H1 (cell line): ENCODE results near the gene VWF. TPM values are rescaled to one million over a fixed set of nuclear protein-coding genes. Genes with fewer than 3 reads are reported as not detected.

Experiments
- CTCF ChIA-PET: fragments of 300-600 bp; sonication (Branson Sonifier 250); formaldehyde crosslinking; loops from one replicate; lab custom pipeline; 2021; ENCODE audit not compliant: partially characterized antibody; lab: Charles Lee
- POLR2A ChIA-PET: fragments of 300-600 bp; sonication (Branson Sonifier 250); formaldehyde crosslinking; loops from one replicate; lab custom pipeline; 2021; ENCODE audit warnings: inconsistent platforms; ENCODE audit not compliant: partially characterized antibody; lab: Charles Lee
- DNase-seq, 2 experiments: peaks; one replicate each; pipeline versions ENCODE4 v3.0.0 to v3.0.0-alpha.2; 2010 to 2022; ENCODE audit warnings: low spot score in 2 of 2, low read depth in 1 of 2, mixed read lengths in 1 of 2
- FAIRE-seq: peaks from 2 replicates; lab custom pipeline; 2011; peaks lifted over from hg19 to GRCh38; lab: Jason Lieb, UNC
- H2AFZ ChIP-seq: 2 replicates; pipeline ENCODE4 v1.8.1; 2012; ENCODE audit warnings: low read length, inconsistent platforms
- H2AK5ac ChIP-seq: 2 replicates; pipeline ENCODE4 v1.6.1; 2013; ENCODE audit warnings: low read depth, low read length
- H2BK120ac ChIP-seq: replicated peaks from 2 replicates; pipeline ENCODE3; 2013; ENCODE audit warnings: low read depth, low read length, inconsistent platforms
- H2BK12ac ChIP-seq: 2 replicates; pipeline ENCODE4 v1.6.1; 2013; ENCODE audit warnings: low read depth, low read length
- H2BK15ac ChIP-seq: 2 replicates; pipeline ENCODE4 v1.6.1; 2013; ENCODE audit warnings: low read length
- H2BK20ac ChIP-seq: 2 replicates; pipeline ENCODE4 v1.6.1; 2013; ENCODE audit warnings: low read length
- H2BK5ac ChIP-seq: 2 replicates; pipeline ENCODE4 v1.6.1; 2013; ENCODE audit warnings: low read depth, low read length
- H3K14ac ChIP-seq: 2 replicates; pipeline ENCODE4 v1.6.1; 2013; ENCODE audit warnings: inconsistent platforms; ENCODE audit not compliant: insufficient read length
- H3K18ac ChIP-seq: 2 replicates; pipeline ENCODE4 v1.6.1; 2013; ENCODE audit warnings: low read length; ENCODE audit errors: extremely low read depth
- H3K23ac ChIP-seq: 2 replicates; pipeline ENCODE4 v1.6.1; 2013; ENCODE audit warnings: inconsistent platforms; ENCODE audit not compliant: insufficient read length
- H3K23me2 ChIP-seq: 2 replicates; pipeline ENCODE4 v1.6.1; 2013; ENCODE audit warnings: low read depth, low read length
- H3K27ac ChIP-seq: 2 replicates; pipeline ENCODE4 v1.6.1; 2011; ENCODE audit warnings: low read depth, low read length, inconsistent platforms
- H3K27me3 ChIP-seq, 4 experiments: replicated peaks in 1 of 4; 1 replicate in 1 of 4; 2 replicates in 3 of 4; pipeline versions ENCODE4 v1.6.1 to v1.8.1; 2011 to 2013; ENCODE audit warnings: low read length in 3 of 4, mild to moderate bottlenecking in 3 of 4, inconsistent platforms in 2 of 4, mixed read lengths in 2 of 4, moderate library complexity in 1 of 4; ENCODE audit not compliant: control insufficient read depth in 3 of 4, insufficient read depth in 3 of 4; ENCODE audit errors: extremely low read depth in 1 of 4
- H3K36me3 ChIP-seq, 4 experiments: 2 replicates each; pipeline versions ENCODE4 v1.6.1 to v1.8.1; 2011 to 2013; ENCODE audit warnings: mild to moderate bottlenecking in 4 of 4, low read length in 3 of 4, moderate library complexity in 2 of 4, control low read depth in 1 of 4, inconsistent platforms in 1 of 4; ENCODE audit not compliant: insufficient read depth in 4 of 4, control insufficient read depth in 2 of 4
- H3K4ac ChIP-seq: replicated peaks from 2 replicates; pipeline ENCODE3; 2013; ENCODE audit warnings: low read length, low read depth, mixed read lengths, inconsistent platforms; ENCODE audit not compliant: insufficient read length
- H3K4me1 ChIP-seq, 4 experiments: replicated peaks in 1 of 4; 1 replicate in 1 of 4; 2 replicates in 3 of 4; pipeline versions ENCODE4 v1.6.1 to v1.8.1; 2011 to 2013; ENCODE audit warnings: low read length in 3 of 4, inconsistent platforms in 2 of 4, mixed read lengths in 1 of 4; ENCODE audit not compliant: insufficient read depth in 4 of 4, control insufficient read depth in 3 of 4
- H3K4me2 ChIP-seq, 2 experiments: 2 replicates each; pipeline versions ENCODE4 v1.6.1 to v1.8.1; 2011 to 2013; ENCODE audit warnings: low read depth in 2 of 2, low read length in 2 of 2, control low read depth in 1 of 2, inconsistent platforms in 1 of 2, mild to moderate bottlenecking in 1 of 2; ENCODE audit not compliant: insufficient read depth in 1 of 2
- H3K4me3 ChIP-seq, 4 experiments: fragments of 200-600, 300-600 bp in 1 of 4; sonication (generic), shearing (Covaris generic), sonication (Bioruptor Twin) in 1 of 4; 2 replicates each; pipeline versions ENCODE4 v1.5.1 to v1.8.1; 2011 to 2016; ENCODE audit warnings: low read length in 4 of 4, low read depth in 3 of 4, control low read depth in 2 of 4, inconsistent platforms in 2 of 4, mild to moderate bottlenecking in 2 of 4, mixed read lengths in 1 of 4, moderate library complexity in 1 of 4; ENCODE audit not compliant: insufficient read depth in 2 of 4; ENCODE audit errors: extremely low read depth in 1 of 4
- H3K56ac ChIP-seq: replicated peaks from 2 replicates; pipeline ENCODE3; 2013; ENCODE audit warnings: low read depth, mild to moderate bottlenecking, mixed read lengths, low read length, inconsistent platforms; ENCODE audit not compliant: insufficient read length
- H3K79me1 ChIP-seq: 2 replicates; pipeline ENCODE4 v1.6.1; 2013; ENCODE audit warnings: low read depth, low read length, control low read depth
- H3K79me2 ChIP-seq, 2 experiments: 2 replicates each; pipeline versions ENCODE4 v1.6.1 to v1.8.1; 2012 to 2013; ENCODE audit warnings: low read length in 2 of 2, mild to moderate bottlenecking in 2 of 2, inconsistent platforms in 1 of 2; ENCODE audit not compliant: insufficient read depth in 2 of 2, control insufficient read depth in 1 of 2
- H3K9ac ChIP-seq, 4 experiments: replicated peaks in 1 of 4; 1 replicate in 1 of 4; 2 replicates in 3 of 4; pipeline versions ENCODE4 v1.6.1 to v1.8.1; 2011 to 2013; ENCODE audit warnings: low read depth in 3 of 4, low read length in 3 of 4, control low read depth in 2 of 4, mild to moderate bottlenecking in 2 of 4, moderate library complexity in 2 of 4, inconsistent platforms in 1 of 4; ENCODE audit errors: extremely low read depth in 1 of 4
- H3K9me3 ChIP-seq, 2 experiments: 2 replicates each; pipeline versions ENCODE4 v1.6.1 to v1.8.1; 2012 to 2013; ENCODE audit warnings: mild to moderate bottlenecking in 2 of 2, moderate library complexity in 2 of 2, control low read depth in 1 of 2, inconsistent platforms in 1 of 2, low read depth in 1 of 2, low read length in 1 of 2, mixed read lengths in 1 of 2; ENCODE audit not compliant: insufficient read depth in 2 of 2
- H4K20me1 ChIP-seq, 2 experiments: replicated peaks in 1 of 2; 2 replicates each; pipeline versions ENCODE3 to v1.8.1; 2011 to 2013; ENCODE audit warnings: inconsistent platforms in 2 of 2, low read length in 2 of 2, mild to moderate bottlenecking in 1 of 2; ENCODE audit not compliant: insufficient read depth in 2 of 2, control insufficient read depth in 1 of 2
- H4K5ac ChIP-seq: 2 replicates; pipeline ENCODE4 v1.6.1; 2013; ENCODE audit warnings: low read length, low read depth, mixed read lengths, inconsistent platforms; ENCODE audit not compliant: insufficient read length
- H4K8ac ChIP-seq: 2 replicates; pipeline ENCODE4 v1.8.0; 2013; ENCODE audit warnings: mild to moderate bottlenecking, moderate library complexity, low read length, inconsistent platforms; ENCODE audit not compliant: insufficient read depth; ENCODE audit errors: extremely low read depth
- H4K91ac ChIP-seq: replicated peaks from 2 replicates; pipeline ENCODE3; 2013; ENCODE audit warnings: low read length, mixed read lengths, inconsistent platforms; ENCODE audit not compliant: insufficient read length
- BRCA1 ChIP-seq: IDR thresholded peaks from 2 replicates; pipeline ENCODE4 v1.6.1; 2012; ENCODE audit warnings: low read depth, low read length, improper control_type of control experiment
- CHD2 ChIP-seq: IDR thresholded peaks from 2 replicates; pipeline ENCODE4 v1.6.1; 2012; ENCODE audit warnings: low read length, improper control_type of control experiment
- HDAC2 ChIP-seq, 2 experiments: fragments of 300-600 bp in 1 of 2; sonication (generic) in 1 of 2; IDR thresholded peaks; 2 replicates each; pipeline ENCODE4 v1.6.1; 2011 to 2012; ENCODE audit warnings: low read depth in 2 of 2, low read length in 2 of 2, mild to moderate bottlenecking in 2 of 2, moderate library complexity in 2 of 2, borderline replicate concordance in 1 of 2, inconsistent platforms in 1 of 2
- RNF2 ChIP-seq: fragments of 200-900, 300-1000 bp; sonication (generic); IDR thresholded peaks from 2 replicates; pipeline ENCODE4 v1.7.1; 2016; ENCODE audit warnings: borderline replicate concordance, low read depth, mild to moderate bottlenecking, antibody characterized with exemption, low read length; ENCODE audit not compliant: poor library complexity, severe bottlenecking; ENCODE audit errors: missing control alignments
- SIX5 ChIP-seq: IDR thresholded peaks from 2 replicates; pipeline ENCODE4 v1.6.1; 2011; ENCODE audit warnings: mild to moderate bottlenecking, low read depth, low read length
- TEAD4 ChIP-seq: IDR thresholded peaks from 2 replicates; pipeline ENCODE4 v1.6.1; 2012; ENCODE audit warnings: low read depth, low read length, inconsistent platforms, mixed read lengths
- WGBS, 2 experiments: shearing (Covaris generic) in 1 of 2; methylation state at CpG; one replicate each; pipeline versions ENCODE4 v1.1.6 to v1.1.7; 2013 to 2015; ENCODE audit warnings: low lambda C conversion rate in 2 of 2, mixed read lengths in 2 of 2, inconsistent platforms in 1 of 2, low coverage in 1 of 2, missing lambda C conversion rate in 1 of 2; ENCODE audit not compliant: insufficient replicate concordance in 2 of 2, insufficient coverage in 1 of 2, insufficient read length in 1 of 2; ENCODE audit errors: extremely low coverage in 1 of 2, missing lambda C conversion rate in 1 of 2; 5-methylcytosine and 5-hydroxymethylcytosine counted together
- polyA plus RNA-seq, 7 experiments: library from polyadenylated mRNA; depleted of rRNA in 3 of 7; stranded (reverse) in 5 of 7; unstranded in 2 of 7; fragments of >200 nt in 5 of 7; fragments of 200-250 nt in 2 of 7; gene quantifications; 1 replicate in 5 of 7; 2 replicates in 1 of 7; 4 replicates in 1 of 7; pipeline versions ENCODE4 v1.2.1 to v1.2.3, GENCODE V29; 2011 to 2013; ENCODE audit warnings: missing spikeins in 2 of 7, mixed read lengths in 2 of 7
- total RNA-seq: library from RNA; stranded (reverse); fragmentation: NEBNext Ultra II Directional; extraction: Animal tissue kit (Norgen Biotek cat#: 25700); gene quantifications from 2 replicates; pipeline ENCODE4 v1.2.1, GENCODE V29; 2021

VWF gene
- total and polyA plus RNA-seq, 2 of the 8 experiments (the other 6 are each of a cell fraction or from before 2014, with no cell fraction given) = 0.39 to 0.60 TPM

GRCh38 chr12:6140651-6141447, 16.4 kb upstream of the VWF start:
- Histone ChIP-seq H3K79me1 (no peaks in the 10 kb centered on the region), H4K8ac (no peak overlapping the region), H2BK12ac (no peak overlapping the region), H2BK20ac (no peak overlapping the region), H3K4me1 (peaks cover 0 to 5% (median 0%) of the 10 kb centered on the region in 4 experiments; a peak in 1 of 7 replicates), H3K27ac (no peak overlapping the region), H3K18ac (no peak overlapping the region), H3K79me2 (no peaks in the 10 kb centered on the region), H2AK5ac (no peak overlapping the region), H2BK5ac (no peak overlapping the region), H2BK120ac (no peak overlapping the region), H4K5ac (no peak overlapping the region), H3K56ac (no peak overlapping the region), H3K23me2 (no peaks in the 10 kb centered on the region), H3K27me3 (no peaks in the 10 kb centered on the region), H3K14ac (no peak overlapping the region), H2BK15ac (no peak overlapping the region), H3K9ac (no peak overlapping the region), H3K23ac (no peak overlapping the region), H3K4me3 (no peak overlapping the region), H3K36me3 (no peaks in the 10 kb centered on the region), H3K9me3 (no peaks in the 10 kb centered on the region; a peak in 1 of 4 replicates), H2AFZ (no peak overlapping the region), H4K91ac (no peak overlapping the region), H3K4me2 (no peak overlapping the region), H3K4ac (no peak overlapping the region), H4K20me1 (no peaks in the 10 kb centered on the region)
- no peak for TF ChIP-seq RNF2
- no peak for TF ChIP-seq CHD2
- no peak for TF ChIP-seq HDAC2 (IDR thresholded peaks at IDR 0.05; ENCODE audit: borderline replicate concordance in 1 of 2, low read depth in 2 of 2, low read length in 2 of 2)
- TF ChIP-seq SIX5 = no peak
- no peak for TF ChIP-seq TEAD4
- no peak for TF ChIP-seq BRCA1
- DNase-seq = no peak
- POLR2A ChIA-PET = interaction anchor here (0.8 to 1.3 kb wide), 3 partner anchors 10 to 35 kb away, joined by 3 read pairs; no protein-coding TSS in a partner anchor
- FAIRE-seq = no peak
- CTCF ChIA-PET = interaction anchor here (0.5 to 2.5 kb wide), 9 partner anchors 21 to 1668 kb away, joined by 3 to 9 read pairs (median 3); no protein-coding TSS in a partner anchor
- WGBS, 2 experiments = 92% methylated on average over 8 of the region's 8 CpGs; no CpG with 5 or more reads in 1 of the 2 experiments
